Hematopoietic multipotent progenitor cell treated with erythropoietin and hydrocortisone succinate and interleukin-3 and kit ligand, for 4 days (in vitro differentiated cells): ENCODE data around the gene RANBP17.
"Not testable (repeated sequence)": the region's sequence is repeated elsewhere in the genome, so short reads cannot be mapped to it uniquely, and the experiment has no call there.

ENCODE experiments used
- DNase-seq: peaks from one replicate; pipeline ENCODE4 v3.0.0-alpha.2; 2015

Gene RANBP17

DNA sequence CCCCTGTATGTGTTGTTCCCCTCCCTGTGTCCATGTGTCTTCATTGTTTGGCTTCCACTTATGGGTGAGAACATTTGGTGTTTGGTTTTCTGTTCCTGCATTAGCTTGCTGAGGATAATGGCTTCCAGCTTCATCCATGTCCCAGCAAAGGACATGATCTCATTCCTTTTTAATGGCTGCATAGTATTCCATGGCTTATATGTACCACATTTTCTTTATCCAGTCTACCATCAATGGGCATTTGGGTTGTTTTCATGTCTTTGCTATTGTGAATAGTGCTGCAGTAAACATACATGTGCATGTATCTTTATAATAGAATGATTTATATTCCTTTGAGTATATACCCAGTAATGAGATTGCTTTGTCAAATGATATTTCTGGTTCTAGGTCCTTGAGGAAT, 8.6 kb downstream of the RANBP17 start:
- not testable (repeated sequence) for DNase-seq

DNA sequence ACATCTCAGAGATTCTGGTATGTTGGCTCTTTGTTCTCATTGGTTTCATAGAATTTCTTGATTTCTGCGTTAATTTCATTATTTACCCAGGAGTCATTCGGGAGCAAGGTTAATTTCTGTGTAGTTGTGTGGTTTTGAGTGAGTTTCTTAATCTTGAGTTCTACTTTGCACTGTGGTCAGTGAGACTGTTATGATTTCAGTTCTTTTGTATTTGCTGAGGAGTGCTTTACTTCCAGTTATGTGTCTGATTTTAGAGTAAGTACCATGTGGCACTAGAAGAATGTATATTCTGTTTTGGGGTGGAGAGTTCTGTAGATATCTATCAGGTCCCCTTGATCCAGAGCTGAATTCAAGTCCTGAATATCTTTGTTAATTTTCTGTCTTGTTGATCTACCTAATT, 12.2 kb downstream of the RANBP17 start:
- no peak for DNase-seq

DNA sequence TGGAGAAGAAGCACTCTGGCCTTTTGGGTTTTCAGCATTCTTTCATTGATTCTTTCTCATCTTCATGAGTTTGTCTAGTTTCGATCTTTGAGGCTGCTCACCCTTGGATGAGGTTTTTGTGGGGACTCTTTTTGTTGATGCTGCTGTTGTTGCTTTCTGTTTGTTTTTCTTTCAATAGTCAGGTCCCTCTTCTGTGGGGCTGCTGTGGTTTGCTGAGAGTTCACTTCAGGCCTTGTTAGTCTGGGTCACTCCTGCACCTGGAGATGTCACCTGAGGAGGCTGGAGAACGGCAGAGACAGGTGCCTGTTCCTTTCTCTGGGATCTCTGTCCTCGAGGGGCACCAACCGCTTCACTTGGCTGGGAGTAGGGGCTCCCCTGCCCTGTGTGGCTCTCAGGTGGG, 14.0 kb downstream of the RANBP17 start:
- no peak for DNase-seq

DNA sequence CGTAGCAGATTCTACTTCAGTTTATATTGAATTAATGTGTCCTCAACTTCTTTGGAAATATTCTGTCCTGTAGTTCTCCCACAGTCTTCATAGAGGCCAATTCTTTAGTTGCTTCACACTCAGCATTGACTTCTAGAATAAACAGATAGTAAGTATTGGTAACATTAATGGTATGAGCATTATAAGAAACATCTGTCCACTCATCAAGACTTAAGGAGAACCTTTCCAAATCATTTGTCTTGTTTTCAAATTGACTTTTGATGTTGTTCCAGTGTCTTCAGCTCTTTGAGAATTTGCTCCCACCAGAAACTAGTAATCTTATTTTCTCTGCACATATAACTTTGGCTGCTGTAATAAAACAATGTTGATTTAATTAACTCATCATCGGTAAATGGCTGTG, 18.3 kb downstream of the RANBP17 start:
- no peak for DNase-seq

DNA sequence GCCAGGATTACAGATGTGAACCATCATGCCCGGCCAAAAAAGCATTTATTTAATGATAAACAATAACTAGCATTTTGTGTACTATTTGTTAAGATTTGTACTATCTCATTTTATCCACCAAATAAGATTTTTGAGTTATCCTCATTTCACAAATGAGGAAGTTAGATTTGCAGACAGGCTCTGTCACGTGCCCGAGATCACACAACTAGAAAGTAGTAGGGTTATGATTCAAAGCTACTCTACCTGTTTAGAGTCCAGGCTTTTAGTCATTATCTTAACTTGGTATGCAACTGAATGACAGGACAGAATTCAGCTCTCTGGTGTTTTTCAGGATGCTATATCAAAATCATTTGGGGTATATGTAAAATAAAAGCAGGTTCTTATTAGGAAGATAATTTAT, 20.5 kb downstream of the RANBP17 start:
- DNase-seq = no peak

DNA sequence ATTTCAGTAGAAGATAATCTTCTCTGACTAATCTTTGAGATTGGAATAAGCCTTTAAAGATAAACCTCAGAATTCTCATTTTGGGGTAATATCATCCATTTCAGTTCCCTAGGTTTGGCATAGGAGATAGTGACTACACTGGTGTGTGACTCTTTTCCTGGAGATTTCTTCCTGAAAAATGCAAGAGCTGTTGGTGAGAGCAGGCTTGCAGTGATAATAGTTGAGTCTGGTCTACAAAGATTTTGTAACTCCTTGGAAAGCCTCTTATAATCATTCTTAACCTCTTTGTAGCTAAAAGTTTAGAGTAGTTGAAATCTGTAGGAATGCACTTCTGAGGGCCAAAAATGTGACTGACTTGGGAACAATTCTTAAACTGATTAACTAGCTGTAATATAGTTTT, 23.4 kb downstream of the RANBP17 start:
- DNase-seq = no peak

DNA sequence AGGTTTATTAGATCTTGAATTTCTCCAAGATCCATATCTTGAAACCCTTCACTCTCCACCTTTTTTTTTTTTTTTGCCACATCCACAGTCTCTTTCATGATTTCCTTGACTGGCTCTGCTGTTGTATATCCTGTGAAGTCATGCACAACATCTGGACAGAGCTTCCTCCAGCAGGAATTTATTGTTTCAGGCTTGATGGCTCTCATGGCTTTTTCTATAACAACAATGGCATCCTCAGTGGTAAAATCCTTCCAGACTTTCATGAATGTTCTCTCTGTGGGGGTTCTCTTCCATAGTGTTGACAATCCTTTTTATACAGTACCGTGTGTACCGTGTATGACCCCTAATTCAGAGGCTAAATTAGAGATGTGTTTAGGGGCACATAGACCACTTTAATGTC, 24.0 kb downstream of the RANBP17 start:
- no peak for DNase-seq

DNA sequence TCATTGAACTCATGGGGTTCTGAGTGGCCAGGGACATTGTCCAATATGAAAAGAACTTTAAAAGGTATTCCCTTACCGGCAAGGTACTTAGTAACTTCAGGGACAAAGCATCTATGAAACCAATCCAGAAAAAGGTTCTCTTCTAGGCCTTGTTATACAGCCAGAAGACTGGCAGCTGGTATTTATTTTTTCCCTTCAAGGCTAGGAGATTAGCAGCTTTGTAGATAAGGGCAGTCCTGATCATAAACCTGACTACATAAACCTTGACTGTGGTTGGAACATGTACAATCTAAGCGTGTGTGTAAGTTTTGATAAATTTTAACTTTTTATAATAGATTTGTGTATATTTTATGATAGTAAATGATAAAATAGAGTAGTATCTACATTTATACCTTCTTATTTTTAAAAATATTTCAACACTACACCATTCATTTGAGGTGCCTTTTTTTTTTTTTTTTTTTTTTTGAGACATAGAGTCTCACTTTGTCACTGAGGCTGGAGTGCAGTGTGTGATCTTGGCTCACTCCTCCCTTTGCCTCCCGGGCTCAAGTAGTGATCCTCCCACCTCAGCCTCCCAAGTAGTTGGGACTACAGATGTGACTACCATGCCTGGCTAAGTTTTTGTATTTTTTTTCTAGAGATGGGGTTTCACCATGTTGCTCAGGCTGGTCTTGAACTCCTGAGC, 24.5 kb downstream of the RANBP17 start:
- DNase-seq = no peak

DNA sequence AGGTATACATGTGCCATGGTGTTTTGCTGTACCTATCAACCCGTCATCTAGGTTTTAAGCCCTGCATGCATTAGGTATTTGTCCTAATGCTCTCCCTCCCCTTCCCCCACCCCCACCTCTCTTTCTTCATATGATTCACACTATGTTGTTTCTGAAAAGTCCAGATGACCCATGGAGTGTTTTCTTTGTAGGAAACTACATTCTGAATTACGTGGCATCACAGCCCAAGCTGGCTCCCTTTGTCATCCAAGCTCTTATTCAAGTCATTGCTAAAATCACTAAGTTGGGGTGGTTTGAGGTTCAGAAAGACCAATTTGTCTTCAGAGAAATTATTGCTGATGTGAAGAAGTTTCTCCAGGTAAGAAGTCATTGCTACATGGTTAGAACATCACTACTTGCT, 30.4 kb downstream of the RANBP17 start:
- no peak for DNase-seq

DNA sequence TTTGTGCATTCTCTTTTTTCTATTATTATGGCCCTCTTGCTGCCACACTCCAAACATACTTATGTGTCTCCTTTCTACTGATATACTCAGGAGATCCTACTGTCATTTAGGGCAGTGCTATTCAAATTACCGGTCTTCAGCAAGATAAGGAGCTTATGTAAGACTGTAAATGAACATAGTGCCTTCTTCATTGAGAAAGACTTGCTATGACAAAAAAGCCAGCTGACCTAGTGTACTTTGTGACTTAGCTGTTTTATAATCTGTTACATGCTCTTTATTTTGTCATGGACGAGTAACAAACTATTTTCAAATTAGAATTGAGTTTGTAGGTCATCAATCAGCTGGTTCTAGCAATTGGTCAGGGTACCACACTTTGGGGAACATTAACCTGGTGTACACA, 32.8 kb downstream of the RANBP17 start:
- DNase-seq = no peak

DNA sequence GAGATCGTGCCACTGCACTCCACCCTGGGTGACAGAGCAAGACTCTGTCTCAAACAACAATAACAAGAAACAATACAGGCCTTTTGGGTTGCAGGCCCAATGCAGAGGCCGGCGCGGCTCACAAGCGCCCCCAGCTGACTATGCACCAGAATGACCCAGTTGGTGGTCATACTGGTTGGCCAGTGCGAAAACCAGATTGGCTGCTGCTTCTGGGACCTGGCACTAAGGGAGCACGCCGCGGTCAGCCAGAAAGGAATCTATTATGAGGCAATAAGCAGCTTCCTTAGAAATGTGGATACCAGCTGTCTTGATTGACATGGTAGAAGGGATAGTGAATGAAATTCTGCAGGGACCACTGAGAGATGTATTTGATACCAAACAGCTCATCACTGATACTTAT, 35.0 kb downstream of the RANBP17 start:
- no peak for DNase-seq

DNA sequence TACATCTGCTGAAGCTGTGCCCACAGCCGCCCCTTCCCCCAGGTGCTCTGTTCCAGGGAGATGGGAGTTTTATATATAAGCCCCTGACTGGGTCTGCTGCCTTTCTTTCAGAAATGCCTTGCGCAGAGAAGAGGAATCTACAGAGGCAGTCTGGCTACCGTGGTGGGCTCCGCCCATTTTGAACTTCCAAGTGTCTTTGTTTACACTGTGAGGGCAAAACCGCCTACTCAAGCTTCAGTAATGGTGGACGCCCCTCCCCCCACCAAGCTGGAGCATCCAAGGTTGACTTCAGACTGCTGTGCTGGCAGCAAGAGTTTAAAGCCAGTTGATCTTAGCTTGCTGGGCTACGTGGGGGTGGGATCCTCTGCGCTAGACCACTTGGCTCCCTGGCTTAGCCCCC, 41.3 kb downstream of the RANBP17 start:
- DNase-seq = no peak

DNA sequence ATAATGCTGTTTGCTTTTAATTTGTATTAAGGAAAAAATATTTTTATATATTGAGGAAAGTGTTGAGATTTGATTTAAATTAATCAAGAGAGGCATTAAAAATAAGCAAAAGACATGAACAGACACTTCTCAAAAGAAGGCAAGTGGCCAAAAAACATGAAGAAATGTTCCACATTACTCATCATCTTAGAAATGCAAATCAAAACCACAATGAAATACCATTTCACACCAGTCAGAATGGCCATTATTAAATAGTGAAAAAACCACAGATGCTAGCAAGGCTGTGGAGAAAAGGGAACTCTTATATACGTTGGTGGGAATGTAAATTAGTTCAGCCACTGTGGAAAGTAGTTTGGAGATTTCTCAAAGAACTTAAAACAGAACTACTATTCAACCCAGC, 45.9 kb downstream of the RANBP17 start:
- DNase-seq = peak; percentile 9

DNA sequence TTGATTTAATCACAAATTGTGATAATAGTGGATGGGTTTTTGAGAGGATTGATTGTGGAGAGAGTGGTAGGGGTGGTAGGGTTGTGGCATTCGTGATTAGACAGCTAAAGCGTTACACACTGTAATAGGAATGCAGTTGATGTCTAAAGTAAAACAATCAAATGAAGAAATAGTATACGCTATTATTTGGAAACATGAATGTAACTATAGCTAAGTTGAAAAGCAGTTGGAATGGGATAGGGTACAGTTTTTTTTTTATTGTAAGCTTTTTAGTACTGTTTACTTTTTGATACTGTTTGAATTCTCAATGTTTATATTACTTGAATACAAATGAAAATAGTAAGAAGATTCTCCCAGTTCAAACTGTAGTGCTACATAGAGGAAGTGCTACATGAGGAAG, 51.8 kb downstream of the RANBP17 start:
- DNase-seq = no peak

DNA sequence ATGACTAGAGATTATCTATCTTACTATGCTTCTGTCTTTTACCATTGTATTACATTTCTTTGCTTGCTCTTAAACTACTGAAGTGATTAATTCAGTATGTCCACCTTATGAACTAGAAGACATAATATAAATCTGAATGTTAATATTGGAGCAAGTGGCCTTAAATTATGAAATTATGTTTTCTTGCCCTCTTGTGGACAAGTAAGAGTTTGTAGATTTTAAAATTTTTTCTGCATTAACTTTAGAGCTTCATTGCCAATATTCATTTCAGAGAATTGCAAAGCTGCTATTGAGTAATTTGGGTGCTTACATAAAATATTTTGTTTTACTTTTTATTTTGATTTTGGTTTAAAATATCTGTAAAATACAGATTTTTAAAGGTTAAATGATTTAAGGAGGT, 55.3 kb downstream of the RANBP17 start:
- DNase-seq = peak; percentile 30

DNA sequence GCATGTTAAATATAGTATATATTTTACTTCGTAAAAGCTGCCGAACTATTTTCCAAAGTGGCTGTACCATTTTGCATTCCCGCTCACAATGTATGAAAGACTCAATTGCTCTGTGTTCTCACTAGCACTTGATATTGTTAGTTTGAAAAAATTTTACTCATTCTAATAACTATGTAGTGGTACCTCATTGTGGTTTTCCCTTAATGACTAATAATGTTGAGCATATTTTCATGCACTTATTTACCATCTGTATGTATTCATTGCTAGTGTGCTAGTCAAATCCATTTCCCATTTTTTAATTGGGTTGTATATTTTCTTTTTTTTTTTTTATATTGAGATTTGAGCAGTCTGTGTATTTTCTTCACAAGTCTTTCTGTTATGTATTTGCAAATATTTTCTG, 58.4 kb downstream of the RANBP17 start:
- no peak for DNase-seq

DNA sequence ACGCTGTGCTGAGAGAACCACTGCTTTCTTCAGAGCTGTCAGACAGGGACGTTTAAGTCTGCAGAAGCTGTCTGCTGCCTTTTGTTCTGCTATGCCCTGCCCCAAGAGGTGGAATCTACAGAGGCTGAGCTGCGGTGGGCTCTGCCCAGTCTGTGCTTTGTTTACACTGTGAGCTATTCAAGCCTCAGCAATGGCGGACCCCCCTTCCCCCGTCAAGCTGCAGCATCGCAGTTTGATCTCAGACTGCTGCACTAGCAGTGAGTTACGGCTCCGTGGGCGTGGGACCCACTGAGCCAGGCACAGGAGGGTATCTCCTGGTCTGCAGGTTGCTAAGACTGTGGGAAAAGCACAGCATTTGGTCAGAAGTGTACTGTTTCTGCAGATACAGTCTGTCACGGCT, 60.5 kb downstream of the RANBP17 start:
- DNase-seq = not testable (repeated sequence)

DNA sequence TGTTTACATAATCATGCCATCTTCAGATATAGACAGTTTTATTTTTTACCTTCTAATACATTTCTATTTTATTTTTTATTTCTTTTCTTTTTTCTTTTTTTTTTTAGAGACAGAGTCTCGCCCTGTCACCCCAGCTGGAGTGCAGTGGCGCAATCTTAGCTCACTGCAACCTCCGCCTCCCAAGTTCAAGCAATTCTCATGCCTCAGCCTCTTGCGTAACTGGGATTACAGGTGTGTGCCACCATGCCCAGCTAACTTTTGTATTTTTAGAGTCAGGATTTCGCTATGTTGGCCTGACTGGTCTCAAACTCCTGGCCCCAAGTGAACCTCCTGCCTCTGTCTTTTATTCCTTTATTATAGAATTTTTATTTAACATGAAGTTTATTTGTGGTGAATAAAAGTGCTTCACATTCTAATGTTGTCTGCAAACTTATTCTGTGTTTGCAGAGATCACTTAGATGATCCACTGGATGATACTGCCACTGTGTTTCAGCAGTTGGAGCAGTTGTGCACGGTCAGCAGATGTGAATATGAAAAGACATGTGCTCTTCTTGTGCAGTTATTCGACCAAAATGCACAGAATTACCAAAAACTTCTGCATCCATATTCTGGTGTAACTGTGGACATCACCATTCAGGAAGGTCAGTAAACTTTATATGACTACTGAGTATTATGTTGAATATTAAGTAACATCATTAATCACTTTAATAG, 62.2 kb downstream of the RANBP17 start:
- no peak for DNase-seq

DNA sequence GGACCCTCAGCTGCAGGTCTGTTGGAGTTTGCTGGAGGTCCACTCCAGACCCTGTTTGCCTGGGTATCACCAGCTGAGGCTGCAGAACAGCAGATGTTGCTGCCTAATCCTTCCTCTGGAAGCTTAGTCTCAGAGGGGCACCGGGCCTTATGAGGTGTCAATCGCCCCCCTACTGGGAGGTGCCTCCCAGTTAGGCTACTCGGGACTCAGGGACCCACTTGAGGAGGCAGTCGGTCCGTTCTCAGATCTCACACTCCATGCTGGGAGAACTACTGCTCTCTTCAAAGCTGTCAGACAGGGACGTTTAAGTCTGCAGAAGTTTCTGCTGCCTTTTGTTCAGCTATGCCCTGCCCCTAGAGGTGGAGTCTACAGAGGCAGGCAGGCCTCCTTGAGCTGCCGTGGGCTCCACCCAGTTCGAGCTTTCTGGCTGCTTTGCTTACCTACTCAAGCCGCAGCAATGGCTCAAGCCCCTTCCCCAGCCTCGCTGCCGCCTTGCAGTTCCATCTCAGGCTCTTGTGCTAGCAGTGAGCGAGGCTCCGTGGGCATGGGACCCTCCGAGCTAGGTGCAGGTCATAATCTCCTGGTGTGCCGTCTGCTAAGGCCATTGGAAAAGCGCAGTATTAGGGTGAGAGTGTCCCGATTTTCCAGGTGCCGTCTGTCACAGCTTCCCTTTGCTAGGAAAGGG, 73.9 kb downstream of the RANBP17 start:
- not testable (repeated sequence) for DNase-seq

DNA sequence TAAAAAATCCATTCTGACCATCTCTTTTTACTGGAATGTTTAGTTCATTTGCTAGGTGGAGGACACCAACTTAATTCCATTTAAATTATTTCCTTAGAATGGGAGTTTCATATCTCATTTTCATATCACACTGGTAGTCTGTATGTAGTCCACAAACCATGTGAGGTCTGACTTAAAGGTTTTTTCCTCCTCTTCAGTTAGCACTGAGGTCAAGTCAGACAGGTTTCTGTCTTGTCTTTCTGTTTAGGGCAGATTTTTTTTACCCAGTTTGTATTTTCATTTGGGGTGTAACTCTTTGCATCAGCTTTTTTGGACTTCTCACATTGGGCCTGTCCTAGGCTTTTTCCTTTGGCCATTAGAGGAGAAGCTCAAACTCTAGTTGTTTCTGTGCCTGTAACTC, 75.3 kb downstream of the RANBP17 start:
- no peak for DNase-seq

DNA sequence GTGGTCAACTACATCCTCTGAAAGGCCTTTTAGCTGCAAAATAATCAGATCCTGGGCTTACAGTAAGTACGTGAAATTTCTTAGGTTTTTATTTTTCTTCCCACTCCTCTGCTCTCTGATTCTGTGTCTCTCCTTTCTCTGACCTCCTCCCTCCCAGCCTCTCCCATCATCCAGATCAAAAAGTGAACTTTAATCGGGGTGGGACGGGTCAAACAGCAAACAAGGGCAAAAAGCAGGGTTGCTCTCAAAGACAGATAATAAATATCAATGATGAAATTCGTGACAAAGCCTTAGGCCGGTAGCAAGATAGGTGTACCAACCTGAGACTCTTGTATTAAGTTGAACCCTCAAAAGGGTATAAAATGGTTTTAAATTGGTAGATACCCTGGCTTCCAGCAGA, 76.1 kb downstream of the RANBP17 start:
- DNase-seq = no peak

DNA sequence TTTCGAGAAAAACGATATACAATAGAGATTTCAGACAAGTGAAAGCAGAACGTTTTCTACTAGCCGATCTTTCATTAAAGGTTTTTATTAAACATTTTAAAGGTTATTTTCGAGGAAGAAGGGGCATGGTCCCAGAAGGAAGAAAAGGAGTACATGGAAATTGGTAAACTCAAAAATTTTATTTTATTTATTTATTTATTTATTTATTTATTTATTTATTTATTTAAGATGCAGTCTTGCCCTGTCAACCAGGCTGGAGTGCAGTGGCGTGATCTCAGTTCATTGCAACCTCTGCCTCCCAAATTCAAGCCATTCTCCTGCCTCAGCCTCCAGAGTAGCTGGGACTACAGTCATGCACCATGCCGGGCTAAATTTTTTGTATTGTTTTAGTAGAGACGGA, 77.4 kb downstream of the RANBP17 start:
- no peak for DNase-seq

DNA sequence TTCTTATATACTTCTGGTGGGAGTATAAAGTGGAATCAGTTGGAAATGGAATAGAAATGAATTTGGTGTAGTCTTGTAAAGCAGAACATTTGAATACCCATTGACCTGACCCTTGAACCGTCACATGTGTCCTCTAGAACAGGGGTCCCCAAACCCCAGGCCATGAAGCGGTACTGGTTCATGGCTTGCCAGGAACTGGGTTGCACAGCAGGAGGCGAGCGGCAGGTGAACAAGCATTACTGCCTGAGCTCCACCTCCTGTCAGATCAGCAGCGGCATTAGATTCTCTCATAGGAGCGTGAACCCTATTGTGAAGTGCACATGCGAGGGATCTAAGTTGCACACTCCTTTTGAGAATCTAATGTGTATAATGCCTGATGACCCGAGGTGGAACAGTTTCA, 80.0 kb downstream of the RANBP17 start:
- no peak for DNase-seq

DNA sequence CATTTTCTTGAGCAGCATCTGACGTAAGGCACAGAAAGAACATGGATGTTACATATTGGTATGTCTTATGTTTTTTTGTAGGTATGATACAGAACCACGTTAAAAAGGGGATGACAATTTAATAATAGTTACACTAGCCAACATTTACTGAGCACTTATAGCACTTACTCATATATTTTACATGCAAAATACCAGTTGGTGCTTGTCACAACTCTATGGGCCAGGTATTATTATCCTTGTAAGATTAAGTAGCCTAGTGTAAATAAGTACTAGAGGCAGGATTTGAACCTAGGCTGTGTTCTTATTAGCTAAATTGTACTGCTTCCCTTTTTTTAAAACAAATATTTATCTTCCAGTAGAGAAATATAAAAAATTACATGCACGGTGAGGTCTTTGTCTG, 83.5 kb downstream of the RANBP17 start:
- DNase-seq = no peak
